SIG-M5 treated with dmso at 0.1 percent for 504 hours (cell line): ENCODE data around the gene RPL32.
"Not testable (repeated sequence)": the region's sequence is repeated elsewhere in the genome, so short reads cannot be mapped to it uniquely, and the experiment has no call there.

Experiments used
- DNase-seq: peaks from one replicate; lab custom pipeline; 2025; ENCODE audit not compliant: unreplicated experiment; lab: John Stamatoyannopoulos, UW

Gene RPL32

GRCh38 chr3:12810013-12810780 lies 31.2 kb downstream of the RPL32 start:
- DNase-seq, result peak; percentile 86

- no peak for DNase-seq
These were observed 31.9 kb downstream of the RPL32 start for GRCh38 chr3:12809435-12809834.

DNA sequence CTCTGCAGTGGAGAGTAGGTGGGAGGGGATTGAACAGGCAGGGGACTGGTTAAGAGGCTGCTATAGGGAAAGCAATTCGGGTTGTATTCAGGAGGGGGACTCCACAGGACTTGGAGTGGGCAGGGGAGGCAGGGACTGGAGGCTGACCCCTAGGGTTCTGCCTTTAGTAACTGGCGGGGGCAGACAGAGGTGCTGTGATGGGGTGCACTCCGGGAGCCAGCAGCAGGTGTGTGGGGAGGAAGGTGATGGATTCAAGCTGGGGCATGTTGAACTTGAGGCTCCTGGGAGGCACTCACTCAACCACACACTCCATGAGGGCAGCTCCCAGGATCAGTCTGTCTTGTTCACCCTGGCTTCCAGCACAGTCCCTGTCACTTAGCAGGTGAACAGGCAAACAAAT lies 32.4 kb downstream of the RPL32 start:
- DNase-seq, result no peak

DNA sequence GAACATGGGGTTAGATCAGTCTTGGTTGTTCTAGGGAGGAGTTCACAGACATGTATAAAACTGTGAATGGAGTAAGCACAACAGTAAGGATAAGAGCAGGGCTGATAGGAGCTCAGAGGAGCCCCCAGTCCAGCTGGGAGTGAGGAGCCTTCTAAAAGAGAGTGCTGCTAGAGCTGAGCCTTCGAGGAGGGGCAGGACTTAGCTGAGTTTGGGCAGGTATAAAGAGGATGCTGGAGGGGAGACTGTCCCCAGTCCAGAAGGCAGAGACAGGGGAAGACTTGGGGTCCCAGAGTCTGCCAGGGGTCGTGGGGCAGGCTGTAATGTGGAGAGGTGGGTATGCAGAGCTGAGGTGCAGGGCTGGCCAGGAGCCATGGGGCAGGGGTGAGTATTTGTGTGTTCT lies 32.8 kb downstream of the RPL32 start:
- no peak for DNase-seq

DNA sequence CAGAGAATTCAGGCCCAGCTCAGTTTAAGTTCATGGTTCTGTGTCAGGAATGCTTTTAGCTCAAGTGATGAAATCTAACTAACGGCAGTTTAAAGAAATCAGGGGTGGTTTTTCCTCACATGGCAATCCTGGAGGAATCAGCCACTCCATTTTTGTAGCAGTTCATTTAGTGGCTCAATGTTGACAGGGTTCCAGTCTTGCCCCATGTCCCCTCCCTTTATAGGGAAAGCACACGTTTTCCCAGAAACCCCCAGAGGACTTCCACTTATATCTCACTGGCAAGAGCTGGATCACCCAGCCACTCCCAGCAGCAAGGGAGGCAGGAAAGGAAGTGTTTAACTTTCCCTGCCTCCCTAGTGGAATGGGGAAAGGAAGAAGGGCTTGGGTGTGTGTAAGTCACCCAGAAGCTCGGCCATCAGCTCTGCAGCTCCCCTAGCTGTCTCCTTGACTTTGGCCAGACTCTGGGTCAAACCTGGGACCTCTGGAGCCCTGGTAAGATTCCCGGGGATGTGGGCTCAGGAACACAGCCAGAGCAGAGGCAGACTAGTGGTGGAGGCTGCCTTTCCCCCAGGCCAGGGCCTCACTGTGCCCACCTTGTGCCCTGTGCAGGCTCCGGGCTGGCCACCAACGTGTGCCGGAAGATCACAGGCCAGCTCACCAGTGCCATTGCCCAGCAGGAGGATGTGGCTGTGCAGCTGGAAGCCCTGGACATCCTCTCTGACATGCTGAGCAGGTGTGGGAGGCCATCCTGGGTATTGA lies 33.6 kb downstream of the RPL32 start:
- DNase-seq, result no peak

- DNase-seq, result no peak
These were observed 34.3 kb downstream of the RPL32 start for GRCh38 chr3:12807066-12807465.

DNA sequence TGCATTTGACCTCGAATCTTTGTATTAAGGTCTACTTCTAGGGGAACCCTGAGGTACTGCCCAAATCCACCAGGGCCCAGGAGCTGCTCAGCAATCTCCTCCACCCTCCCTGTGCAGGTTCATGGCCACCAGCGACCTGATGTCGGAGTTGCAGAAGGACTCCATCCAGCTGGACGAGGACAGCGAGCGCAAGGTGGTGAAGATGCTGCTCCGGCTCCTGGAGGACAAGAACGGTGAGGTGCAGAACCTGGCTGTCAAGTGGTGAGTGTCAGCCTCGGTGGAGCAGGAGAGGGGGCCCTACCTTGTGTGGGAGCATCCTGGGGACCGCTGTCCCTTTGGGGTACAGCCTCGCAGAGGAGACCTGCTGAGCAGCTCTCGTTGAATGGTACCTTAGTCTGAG lies 38.0 kb downstream of the RPL32 start:
- DNase-seq, result no peak

- no peak for DNase-seq
These were observed 41.6 kb downstream of the RPL32 start for GRCh38 chr3:12799525-12800440.

DNA sequence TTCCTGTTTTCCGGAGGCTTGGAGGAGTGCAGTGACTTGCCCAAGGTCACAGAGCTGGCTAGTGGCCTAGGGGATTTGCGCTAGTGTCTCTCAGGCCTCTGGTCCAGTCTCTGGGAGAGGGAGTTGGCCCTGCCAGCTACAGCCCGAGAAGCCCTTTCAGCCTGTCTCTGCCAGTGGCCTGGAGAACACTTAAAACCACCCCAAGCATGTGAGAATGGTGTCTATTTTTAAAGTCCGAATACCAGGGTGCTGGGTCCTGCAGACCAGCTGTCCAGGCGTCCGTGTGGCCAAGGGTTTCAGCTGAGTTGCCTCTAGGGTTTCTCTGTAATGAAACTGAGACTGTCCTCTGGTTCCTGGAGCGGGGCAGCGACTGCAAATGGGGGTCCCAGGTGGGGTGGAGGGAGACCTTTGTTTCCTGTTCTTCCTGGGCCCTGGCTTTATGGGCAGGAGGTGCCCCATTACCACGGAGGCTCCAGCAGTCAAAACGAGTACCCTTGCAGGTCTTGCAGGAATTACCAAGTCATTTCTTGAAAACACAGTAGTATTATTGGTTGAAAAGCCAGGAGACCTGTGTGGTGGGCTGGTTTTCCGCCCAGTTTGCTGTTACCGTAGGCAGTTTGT lies 42.7 kb downstream of the RPL32 start:
- DNase-seq, result no peak

DNA sequence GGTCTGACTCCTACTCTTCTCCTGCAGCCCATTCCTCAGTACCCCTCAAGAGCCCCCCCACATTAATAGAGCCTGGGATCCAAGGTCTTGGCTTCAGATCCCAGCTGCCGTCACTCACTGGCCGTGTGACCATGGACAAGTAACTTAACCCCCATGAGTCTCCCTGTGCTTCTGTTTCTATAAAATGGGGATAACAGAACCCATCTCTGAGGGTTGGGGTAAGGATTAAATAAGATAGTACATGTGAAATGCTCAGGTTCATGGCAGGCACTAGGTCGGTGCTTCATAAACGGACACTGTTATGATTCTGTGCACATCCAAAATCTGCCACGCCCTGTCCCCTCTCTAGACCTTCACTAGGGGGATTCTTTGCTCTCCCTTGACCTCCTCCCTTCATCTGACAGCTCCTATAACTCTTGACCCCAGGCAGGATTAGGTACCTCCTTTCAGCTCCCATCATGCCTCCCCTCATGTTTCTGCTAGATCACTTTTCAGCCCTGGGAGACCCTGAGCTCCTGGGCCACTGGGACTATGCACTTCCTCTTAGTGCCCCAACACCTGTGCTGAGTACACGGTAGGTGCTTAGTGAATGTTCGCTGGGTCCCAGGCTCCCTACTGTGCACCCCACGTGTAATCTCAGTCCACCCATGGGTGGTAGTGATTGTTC lies 43.3 kb downstream of the RPL32 start:
- no peak for DNase-seq

- no peak for DNase-seq
These were observed 44.1 kb downstream of the RPL32 start for GRCh38 chr3:12797124-12797891.

GRCh38 chr3:12796171-12797123 lies 44.9 kb downstream of the RPL32 start, which contains the start of gene CAND2:
Gene CAND2 (plus strand): TSS chr3:12796680. CDS start chr3:12796721, 41 bp downstream.
- DNase-seq, result no peak

DNA sequence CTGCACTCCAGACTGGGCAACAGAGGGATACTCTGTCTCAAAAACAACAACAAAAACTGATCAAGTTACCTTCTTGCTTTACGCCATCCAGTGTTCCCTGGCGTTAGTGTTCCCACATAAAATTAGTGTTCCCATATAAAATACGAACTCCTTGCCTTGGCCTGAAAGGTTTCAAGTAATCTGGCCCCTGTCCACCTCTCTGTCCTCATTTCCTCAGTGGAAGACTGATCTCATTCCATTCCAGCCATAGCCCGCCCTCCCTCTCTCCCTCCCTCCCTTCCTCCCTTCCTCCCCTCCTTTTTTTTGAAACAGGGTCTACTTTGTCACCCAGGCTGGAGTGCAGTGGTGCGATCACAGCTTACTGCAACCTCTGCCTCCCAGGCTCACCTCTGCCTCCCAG lies 47.7 kb downstream of the RPL32 start:
- no peak for DNase-seq

DNA sequence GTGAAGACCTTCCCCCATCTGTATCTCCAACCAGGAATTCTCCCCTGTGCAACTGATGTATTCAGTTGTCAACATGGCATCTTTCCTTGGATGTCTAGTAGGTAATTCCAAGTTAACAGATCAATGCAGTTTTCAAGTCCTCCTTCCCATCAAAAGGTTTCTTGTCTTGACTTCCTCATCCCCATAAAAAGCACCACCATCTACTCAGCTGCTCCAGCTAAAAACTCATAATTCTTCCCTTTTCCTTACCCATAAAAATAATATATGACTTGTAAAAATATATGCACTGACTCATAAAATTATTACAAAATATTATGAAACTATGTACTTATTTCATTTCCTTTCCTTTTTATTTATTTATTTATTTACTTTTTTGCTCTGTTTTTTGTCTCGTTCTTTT lies 49.9 kb downstream of the RPL32 start:
- DNase-seq, result no peak

GRCh38 chr3:12787967-12788690 lies 53.2 kb downstream of the RPL32 start:
- not testable (repeated sequence) for DNase-seq

- not testable (repeated sequence) for DNase-seq
These were observed 54.0 kb downstream of the RPL32 start for GRCh38 chr3:12787346-12787745.

GRCh38 chr3:12785096-12785495 lies 56.3 kb downstream of the RPL32 start:
- DNase-seq, result no peak
